Psoas muscle (tissue), 8 donors: ENCODE data around the gene SLC24A3. TPM values are rescaled to one million over a fixed set of nuclear protein-coding genes. Genes with fewer than 3 reads are reported as not detected.

Experiments used
- ATAC-seq, 4 donors: fragments of 200-7000 bp; cut with Tn5 transposase; one replicate each; pipeline ENCODE4 v1.9.1; 2020; ENCODE audit warnings: moderate library complexity in 3 of 4, mild to moderate bottlenecking in 2 of 4
- DNase-seq, 2 donors: peaks; one replicate each; pipeline ENCODE4 v3.0.0-alpha.2; 2020
- H3K27ac ChIP-seq: fragments of 200-600 bp; one replicate; pipeline ENCODE4 v1.8.0; 2022
- H3K27me3 ChIP-seq, 3 donors: fragments of 200-600 bp in 1 of 3; one replicate each; pipeline versions ENCODE4 v1.6.1 to v1.8.0; 2013 to 2022; ENCODE audit warnings: low read length in 2 of 3, mild to moderate bottlenecking in 2 of 3, moderate library complexity in 1 of 3; ENCODE audit not compliant: insufficient read depth in 3 of 3
- H3K36me3 ChIP-seq, 2 donors: fragments of 200-600 bp in 1 of 2; one replicate each; pipeline versions ENCODE4 v1.6.1 to v1.8.0; 2013 to 2022; ENCODE audit warnings: low read depth in 1 of 2, mild to moderate bottlenecking in 1 of 2, moderate library complexity in 1 of 2; ENCODE audit not compliant: insufficient read depth in 1 of 2
- H3K4me1 ChIP-seq: fragments of 200-600 bp; one replicate; pipeline ENCODE4 v1.8.0; 2022
- H3K4me3 ChIP-seq: fragments of 200-600 bp; one replicate; pipeline ENCODE4 v1.8.0; 2022; ENCODE audit warnings: mild to moderate bottlenecking
- H3K9me3 ChIP-seq: fragments of 200-600 bp; one replicate; pipeline ENCODE4 v1.8.0; 2022
- WGBS, 3 donors: extraction: QIAGEN DNeasy Blood & Tissue Kit; methylation state at CpG; one replicate each; pipeline versions ENCODE4 v1.1.6 to v1.1.7; 2013; 5-methylcytosine and 5-hydroxymethylcytosine counted together
- intact Hi-C, 2 donors: fragments of 100-400 bp; cut with DNase I; formaldehyde crosslinking; loops; one replicate each; pipeline versions ENCODE4 v1.11.0 to v1.14.2; 2022
- polyA plus RNA-seq, 3 donors: library from polyadenylated mRNA; stranded (reverse); fragments of 200-250 nt; gene quantifications; one replicate each; pipeline ENCODE4 v1.2.3, GENCODE V29; 2013
- total RNA-seq, 4 donors: library from RNA; stranded (reverse); fragmentation: NEBNext Ultra II Directional in 2 of 4; extraction: Animal tissue kit (Norgen Biotek cat#: 25700) in 2 of 4; gene quantifications; one replicate each; pipeline versions ENCODE4 v1.2.1 to v1.2.4, GENCODE V29; 2021 to 2023
- TF ChIP-seq, protein P1 (sequence below): fragments of 200-600 bp; IDR thresholded peaks from one replicate; pipeline ENCODE4 v1.8.0; 2022; ENCODE audit warnings: antibody characterized with exemption
- donor health status: healthy with polysubstance abuse.
- donor health status: DM: no; HTN: no; CAD: no; lungs with moderate emphysema.
- donor health status: Bipolar disorder and iron deficiency.
- donor health status: healthy.
- donor health status: DM: yes; HTN: yes; CAD: no.
- donor health status: DM: no; HTN: no; CAD: no.
- donor health status: DM: no; HTN: no; CAD: no.
- donor health status: DM: yes; HTN: yes; CAD: no.

The SLC24A3 gene
- total and polyA plus RNA-seq, 7 donors, result 3.0 to 24.4 (median 8.2) TPM

DNA sequence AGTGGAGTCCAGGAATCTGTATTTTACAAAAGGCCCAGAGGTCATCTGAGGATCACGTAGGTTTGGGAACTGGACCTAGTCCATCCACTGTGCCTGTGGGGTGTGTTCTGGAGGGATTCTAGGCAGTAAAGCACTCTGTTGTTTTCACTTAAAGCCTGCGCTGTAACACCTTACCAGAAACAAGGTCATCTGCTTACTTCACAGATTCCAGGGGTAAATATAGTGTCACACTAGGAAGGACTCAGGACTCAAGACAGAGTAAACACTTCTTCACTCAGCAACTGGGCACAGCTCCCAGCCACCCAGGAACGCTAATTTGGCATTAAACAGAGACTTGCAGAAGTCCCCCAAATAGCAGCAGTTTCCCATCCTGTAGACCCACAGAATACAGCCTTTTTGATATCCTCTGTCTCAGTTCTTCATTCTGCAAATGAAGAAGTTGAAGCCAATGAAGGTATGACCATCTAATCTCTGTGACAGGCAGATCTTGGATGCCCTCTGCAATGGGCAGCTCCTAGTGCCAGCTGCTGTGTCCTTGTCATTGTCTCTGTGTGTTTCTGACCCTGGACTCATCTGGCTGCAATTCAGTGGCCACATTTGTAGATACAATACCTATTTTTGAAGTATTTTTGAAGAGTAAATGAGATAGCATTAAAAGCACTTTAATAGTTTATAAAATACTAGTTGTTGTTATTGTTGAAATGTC is 129.1 kb downstream of the SLC24A3 start:
- Histone ChIP-seq H3K27ac (peak overlapping the region; percentile 72), H3K4me3 (no peak overlapping the region), H3K36me3 (no peaks in the 10 kb centered on the region), H3K27me3 (no peaks in the 10 kb centered on the region), H3K4me1 (peaks cover 32% of the 10 kb centered on the region), H3K9me3 (no peaks in the 10 kb centered on the region)
- intact Hi-C loops, result loop anchor here (10.0 kb wide), 2 partner anchors 127 to 243 kb away; partner anchors contain the start of gene SLC24A3 (in 1 of the 2)
- 22 to 35% (median 29%) methylated on average over 3 of the region's 3 CpGs for WGBS, 3 donors
- DNase-seq, result no peak
- ATAC-seq, result peak; percentile 77 to 94 (median 86)
- TF ChIP-seq, protein P1, sequence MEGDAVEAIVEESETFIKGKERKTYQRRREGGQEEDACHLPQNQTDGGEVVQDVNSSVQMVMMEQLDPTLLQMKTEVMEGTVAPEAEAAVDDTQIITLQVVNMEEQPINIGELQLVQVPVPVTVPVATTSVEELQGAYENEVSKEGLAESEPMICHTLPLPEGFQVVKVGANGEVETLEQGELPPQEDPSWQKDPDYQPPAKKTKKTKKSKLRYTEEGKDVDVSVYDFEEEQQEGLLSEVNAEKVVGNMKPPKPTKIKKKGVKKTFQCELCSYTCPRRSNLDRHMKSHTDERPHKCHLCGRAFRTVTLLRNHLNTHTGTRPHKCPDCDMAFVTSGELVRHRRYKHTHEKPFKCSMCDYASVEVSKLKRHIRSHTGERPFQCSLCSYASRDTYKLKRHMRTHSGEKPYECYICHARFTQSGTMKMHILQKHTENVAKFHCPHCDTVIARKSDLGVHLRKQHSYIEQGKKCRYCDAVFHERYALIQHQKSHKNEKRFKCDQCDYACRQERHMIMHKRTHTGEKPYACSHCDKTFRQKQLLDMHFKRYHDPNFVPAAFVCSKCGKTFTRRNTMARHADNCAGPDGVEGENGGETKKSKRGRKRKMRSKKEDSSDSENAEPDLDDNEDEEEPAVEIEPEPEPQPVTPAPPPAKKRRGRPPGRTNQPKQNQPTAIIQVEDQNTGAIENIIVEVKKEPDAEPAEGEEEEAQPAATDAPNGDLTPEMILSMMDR, result no peak

DNA sequence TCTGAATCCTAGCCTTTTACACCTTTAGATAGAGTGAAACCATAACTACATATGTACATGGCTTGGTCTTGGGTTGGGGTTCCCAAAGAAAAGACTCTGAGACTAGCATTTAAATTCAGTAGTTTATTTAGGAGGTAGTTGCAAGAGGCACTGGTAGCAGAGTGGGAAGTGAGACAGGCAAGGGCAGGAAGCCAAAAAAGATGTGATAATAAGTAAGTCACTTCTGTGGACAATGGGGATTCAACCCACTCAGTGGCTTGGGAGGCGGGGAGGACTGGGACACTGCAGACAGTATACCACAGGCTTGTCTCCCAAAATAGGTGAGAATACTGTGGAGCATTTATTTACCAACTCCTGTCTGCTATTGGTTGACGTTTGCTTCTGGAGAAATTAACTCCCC is 131.9 kb downstream of the SLC24A3 start:
- TF ChIP-seq, protein P1, result no peak
- Histone ChIP-seq H3K4me3 (no peak overlapping the region), H3K27me3 (no peaks in the 10 kb centered on the region), H3K4me1 (peaks cover 41% of the 10 kb centered on the region), H3K36me3 (no peaks in the 10 kb centered on the region), H3K27ac (no peak overlapping the region), H3K9me3 (no peaks in the 10 kb centered on the region)
- 65 to 87% (median 77%) methylated on average over 2 of the region's 2 CpGs for WGBS, 3 donors
- intact Hi-C loops, result loop anchor here (10.0 kb wide), 2 partner anchors 130 to 240 kb away; partner anchors contain the start of gene SLC24A3 (in 1 of the 2)
- ATAC-seq (no peak), DNase-seq (no peak)

DNA sequence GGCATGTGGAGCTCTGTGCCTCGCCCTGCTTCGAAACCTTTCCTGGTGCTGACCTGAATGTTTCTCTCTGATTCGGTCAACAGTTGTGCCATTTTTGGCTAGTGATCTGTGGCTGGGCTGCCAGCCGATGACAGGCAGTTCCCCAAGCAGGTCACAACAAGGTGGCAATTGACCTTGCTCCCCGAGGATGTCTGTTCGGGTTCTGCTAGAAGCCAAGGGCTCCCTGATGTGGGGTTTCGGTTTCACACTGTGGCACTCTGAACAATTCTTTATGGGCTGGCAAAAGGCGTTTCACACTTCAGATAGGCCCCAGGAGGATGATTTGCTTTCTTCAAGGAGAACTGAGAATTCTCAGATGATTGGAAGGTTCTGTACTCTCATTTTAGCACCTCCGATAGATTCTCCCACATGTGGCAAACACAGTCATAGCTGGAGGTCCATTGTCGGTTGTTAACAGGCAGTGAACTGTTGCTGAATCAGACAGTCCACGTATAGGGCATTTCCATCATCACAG is 135.6 kb downstream of the SLC24A3 start:
- no peaks in the 10 kb centered on the region for H3K36me3 ChIP-seq
- 21 to 30% (median 22%) methylated on average over 11 of the region's 11 CpGs for WGBS, 3 donors
- H3K27me3 ChIP-seq, result no peaks in the 10 kb centered on the region
- ATAC-seq, result peak; percentile 69 to 84 (median 81)
- no peaks in the 10 kb centered on the region for H3K9me3 ChIP-seq
- peaks cover 35% of the 10 kb centered on the region for H3K4me1 ChIP-seq
- H3K4me3 ChIP-seq, result peak overlapping the region; percentile 47
- H3K27ac ChIP-seq, result peak overlapping the region; percentile 82
- DNase-seq, result peak in 1 of 2 donors; percentile 60
- TF ChIP-seq, protein P1, result no peak
- intact Hi-C loops, result loop anchor here (10.0 kb wide), 2 partner anchors 133 to 237 kb away; partner anchors contain the start of gene SLC24A3 (in 1 of the 2)

DNA sequence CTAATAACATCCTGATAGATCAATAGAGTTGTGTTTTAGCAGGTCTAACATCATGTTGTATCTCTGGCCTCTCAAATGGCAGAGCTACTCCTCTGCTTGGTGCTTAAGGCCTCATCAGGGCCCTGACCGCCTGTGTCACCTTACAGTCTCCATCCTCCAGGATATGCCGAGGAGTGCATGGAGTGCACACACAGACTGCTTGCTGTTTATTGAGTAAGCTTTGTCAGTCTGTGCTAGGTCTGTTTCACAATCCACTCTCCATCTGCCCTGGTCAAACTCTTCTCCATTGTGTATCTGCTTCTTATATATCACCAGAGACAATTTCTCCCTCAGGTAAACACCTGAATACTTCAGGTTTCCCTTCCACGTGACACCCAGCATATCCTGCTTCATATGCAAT is 136.1 kb downstream of the SLC24A3 start:
- no peak for DNase-seq
- 88 to 93% (median 92%) methylated on average over 3 of the region's 3 CpGs for WGBS, 3 donors
- TF ChIP-seq, protein P1, result no peak
- Histone ChIP-seq H3K4me3 (no peak overlapping the region), H3K4me1 (peaks cover 35% of the 10 kb centered on the region), H3K27me3 (no peaks in the 10 kb centered on the region), H3K9me3 (no peaks in the 10 kb centered on the region), H3K27ac (peak overlapping the region; percentile 82), H3K36me3 (no peaks in the 10 kb centered on the region)
- intact Hi-C loops, result loop anchor here (10.0 kb wide), 2 partner anchors 134 to 236 kb away; partner anchors contain the start of gene SLC24A3 (in 1 of the 2)
- ATAC-seq, result peak in 3 of 4 donors; percentile 32 to 52 (median 41)
